CD1c-positive myeloid dendritic cell (primary cell): Measurements from ENCODE around the gene SGCE.
A peak's percentile ranks its signal among the peaks of the same experiment; 100 is the strongest.
"Not testable (repeated sequence)": the region's sequence is repeated elsewhere in the genome, so short reads cannot be mapped to it uniquely, and the experiment has no call there.

Experiments used
- DNase-seq: peaks from one replicate; pipeline ENCODE4 v3.0.0-alpha.2; 2016; ENCODE audit errors: extremely low spot score

SGCE gene, protein sequence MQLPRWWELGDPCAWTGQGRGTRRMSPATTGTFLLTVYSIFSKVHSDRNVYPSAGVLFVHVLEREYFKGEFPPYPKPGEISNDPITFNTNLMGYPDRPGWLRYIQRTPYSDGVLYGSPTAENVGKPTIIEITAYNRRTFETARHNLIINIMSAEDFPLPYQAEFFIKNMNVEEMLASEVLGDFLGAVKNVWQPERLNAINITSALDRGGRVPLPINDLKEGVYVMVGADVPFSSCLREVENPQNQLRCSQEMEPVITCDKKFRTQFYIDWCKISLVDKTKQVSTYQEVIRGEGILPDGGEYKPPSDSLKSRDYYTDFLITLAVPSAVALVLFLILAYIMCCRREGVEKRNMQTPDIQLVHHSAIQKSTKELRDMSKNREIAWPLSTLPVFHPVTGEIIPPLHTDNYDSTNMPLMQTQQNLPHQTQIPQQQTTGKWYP

DNA sequence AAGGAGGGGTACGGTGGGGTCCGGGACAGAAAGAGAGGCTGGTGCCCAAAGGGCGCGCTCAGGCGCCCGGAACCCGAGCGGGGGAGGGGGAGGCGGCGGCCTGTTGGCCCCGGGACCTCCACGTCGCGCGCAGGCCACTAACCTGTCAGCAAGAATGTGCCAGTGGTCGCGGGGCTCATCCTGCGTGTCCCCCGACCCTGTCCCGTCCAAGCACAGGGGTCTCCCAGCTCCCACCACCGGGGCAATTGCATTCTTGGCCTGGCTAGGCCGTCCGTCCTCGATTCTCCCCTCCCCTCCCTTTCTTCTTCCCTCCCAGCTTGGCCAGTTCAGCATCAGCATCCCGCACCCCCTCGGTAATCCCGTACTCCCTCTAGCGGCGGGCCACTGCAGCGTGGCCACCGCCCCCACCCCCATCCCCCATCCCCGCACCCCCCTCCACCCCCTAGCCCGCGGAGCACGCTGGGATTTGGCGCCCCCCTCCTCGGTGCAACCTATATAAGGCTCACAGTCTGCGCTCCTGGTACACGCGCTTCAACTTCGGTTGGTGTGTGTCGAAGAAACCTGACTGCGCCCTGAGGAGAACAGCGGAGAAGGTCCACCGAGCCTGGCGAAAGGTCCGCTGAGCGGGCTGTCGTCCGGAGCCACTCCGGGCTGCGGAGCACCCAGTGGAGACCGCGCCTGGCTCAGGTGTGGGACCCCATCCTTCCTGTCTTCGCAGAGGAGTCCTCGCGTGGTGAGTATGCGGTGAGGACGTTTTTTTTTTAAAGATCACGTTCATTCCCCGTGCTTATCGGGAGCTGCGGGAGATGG is at the start of gene SGCE:
Gene SGCE, minus strand, starts transcription at position 286 of the 810 bp plus-strand sequence. Its CDS starts 35 bp downstream, at position 251.
- peak; percentile 2 for DNase-seq

DNA sequence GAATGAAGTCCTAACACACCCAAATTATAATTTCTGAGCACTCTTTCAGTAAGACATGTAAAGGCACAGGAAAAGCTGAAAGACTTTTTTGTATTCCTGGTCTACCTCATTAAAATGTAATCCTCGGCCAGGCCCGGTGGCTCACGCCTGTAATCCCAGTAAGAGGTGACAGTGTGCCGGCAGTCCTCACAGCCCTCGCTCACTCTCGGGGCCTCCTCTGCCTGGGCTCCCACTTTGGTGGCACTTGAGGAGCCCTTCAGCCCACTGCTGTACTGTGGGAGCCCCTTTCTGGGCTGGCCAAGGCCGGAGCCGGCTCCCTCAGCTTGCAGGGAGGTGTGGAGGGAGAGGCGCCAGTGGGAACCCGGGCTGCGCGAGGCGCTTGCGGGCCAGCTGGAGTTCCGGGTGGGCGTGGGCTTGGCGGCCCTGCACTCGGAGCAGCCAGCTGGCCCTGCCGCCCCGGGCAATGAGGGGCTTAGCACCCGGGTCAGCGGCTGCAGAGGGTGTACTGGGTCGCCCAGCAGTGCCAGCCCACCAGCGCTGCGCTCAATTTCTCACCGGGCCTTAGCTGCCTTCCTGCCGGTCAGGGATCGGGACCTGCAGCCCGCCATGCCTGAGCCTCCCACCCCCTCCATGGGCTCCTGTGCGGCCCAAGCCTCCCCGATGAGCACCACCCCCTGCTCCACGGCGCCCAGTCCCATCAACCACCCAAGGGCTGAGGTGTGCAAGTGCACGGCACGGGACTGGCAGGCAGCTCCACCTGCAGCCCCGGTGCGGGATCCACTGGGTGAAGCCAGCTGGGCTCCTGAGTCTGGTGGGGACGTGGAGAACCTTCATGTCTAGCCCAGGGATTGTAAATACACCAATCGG is 49.5 kb upstream of the SGCE start:
- not testable (repeated sequence) for DNase-seq

DNA sequence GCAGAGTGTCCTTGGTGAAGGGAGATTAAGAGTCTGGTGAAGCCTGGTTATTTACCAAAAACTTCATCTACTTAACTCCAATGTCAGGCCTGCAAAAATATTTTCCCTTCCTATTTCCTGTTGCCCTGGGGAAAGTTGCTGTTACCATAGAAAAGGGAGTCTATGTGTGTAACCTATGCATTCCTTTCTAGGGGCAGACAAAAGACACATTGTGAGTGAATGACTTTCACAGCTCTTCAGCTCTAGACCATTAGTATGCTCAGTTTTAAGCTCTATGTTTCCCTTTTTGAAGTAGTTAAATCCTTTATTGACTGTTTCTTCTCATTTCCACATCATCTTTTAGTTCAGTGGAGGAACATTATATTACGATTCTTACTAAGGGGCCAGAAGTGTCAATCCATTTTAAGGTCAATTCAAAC is 45.6 kb upstream of the SGCE start:
- no peak for DNase-seq

DNA sequence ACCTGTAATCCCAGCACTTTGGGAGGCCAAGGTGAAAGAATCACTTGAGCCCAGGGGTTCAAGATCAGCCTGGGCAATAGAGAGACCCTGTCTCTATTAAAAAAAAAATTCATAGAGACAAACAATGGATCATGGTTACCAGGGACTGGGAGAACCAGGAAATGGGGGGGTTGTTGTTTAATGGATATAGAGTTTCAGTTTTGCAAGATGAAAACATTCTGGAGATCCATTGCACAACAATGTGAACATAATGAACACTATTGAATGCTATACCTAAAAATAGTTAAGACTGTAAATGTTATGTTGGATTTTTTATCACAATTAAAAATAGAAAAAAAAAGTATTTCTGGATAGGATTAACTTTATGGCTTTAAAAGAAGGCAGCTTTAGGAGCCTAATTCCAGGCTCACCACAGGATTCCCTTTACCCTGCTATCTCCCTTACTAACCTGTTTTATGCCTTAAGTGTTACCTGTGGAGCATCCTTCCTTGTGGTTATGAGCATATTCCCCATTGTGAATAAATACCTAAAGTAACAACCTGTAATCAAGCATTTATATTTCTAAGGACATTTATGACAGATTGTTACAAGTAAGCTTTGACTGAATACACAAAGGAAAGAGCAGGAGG is 45.1 kb upstream of the SGCE start:
- no peak for DNase-seq

DNA sequence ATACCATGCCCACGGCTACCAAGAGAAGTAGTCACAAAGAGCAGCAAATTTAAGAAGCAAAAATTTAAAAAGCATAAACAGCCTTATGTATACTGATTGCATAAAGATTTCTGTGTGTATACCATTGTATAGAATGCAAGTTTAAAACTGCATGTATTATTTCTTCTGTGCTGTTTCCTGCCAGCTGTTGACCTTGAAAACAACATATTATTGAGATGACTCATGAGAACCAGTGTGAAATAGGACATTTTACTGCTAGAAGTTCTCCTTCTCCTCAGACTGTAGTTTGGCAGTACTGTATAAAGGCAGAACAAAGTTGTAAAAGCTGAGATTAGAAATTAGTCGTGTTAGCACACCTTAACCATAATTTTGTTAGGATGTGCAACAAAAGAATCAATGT is 42.3 kb upstream of the SGCE start:
- DNase-seq, result no peak

DNA sequence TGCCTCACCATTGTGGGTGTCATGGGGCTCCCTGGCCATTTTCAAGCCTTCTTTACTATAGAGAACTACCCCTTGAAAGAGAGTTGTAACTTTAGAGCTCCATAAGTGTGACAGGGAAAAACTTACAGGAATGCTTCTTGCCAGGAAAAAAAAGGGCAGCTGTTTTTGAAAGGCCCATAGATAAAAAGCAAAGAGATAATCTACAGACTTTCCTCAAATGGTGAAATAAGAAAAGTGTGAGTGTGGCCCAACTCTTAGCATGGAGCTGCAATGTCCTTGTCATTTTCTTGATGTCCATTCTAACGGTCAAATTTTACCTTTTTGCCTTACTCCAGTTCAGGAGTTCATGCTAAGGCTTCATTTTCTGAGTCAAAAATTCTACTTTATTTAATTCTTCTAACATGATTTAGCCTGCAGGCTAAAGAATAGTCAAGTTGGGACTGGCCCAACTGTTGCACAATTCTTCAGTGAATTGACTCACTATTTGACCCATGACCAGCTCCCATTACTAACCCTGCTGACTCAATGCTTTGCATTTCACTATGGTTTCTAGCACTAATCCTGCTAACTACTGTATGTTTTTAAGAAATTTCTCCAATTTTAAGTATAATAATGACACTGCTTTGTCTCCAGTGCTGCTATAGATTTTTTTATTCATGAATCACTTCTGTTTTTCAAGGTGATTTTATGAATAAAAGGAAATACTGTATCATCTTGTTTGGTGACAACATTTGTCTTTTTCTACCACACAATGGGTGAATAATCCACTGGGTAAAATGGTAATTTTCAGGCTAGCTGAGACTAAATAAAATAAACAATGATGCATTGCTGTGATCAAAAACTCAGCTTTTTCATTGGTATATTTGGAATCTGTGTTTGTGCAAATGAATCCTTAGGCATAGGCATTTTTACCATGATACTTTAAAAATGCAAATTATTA is 41.4 kb upstream of the SGCE start:
- DNase-seq, result peak; percentile 5

DNA sequence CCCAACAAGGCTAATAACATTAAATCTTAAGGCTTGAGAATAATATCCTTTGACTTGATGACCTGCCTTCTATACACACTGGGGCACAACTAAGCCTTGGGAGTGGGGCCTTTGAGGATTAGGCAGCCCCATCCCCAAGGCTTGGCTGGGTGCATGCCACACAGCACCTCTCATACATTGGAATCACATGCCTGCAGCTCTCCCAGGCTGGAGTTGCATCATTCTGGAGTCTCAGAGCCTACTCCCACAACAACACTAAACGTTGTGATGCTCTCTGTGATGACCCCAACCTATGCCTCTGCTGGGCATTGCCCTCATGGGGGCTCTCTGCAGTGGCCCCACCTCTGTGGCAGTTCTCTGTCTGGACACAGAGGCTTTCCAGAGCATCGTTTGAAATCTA is 31.9 kb upstream of the SGCE start:
- DNase-seq, result no peak

- DNase-seq, result no peak
Observed at GRCh38 chr7:94687076-94687475, 31.1 kb upstream of the SGCE start.

DNA sequence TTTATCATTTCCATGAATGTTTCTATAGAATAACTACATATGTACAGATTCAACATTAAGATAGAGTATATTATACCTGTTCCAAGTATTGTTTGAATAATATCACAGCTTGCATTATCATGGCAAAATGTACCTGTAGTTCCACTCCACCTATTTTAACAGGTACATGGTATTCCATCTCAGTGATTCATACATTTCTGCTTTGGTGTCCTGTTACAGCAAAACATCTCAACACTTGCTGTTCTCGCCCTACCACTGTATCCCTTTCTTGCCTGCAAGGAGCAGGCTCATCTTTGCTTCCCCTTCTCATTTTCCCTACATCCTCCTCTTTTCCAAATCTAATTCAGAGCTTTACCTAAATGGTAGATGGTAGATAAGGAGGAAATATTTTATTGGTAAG is 27.1 kb upstream of the SGCE start:
- DNase-seq, result no peak

- DNase-seq, result no peak
Observed at GRCh38 chr7:94679358-94679757, 23.4 kb upstream of the SGCE start.

GRCh38 chr7:94676431-94676830 is 20.5 kb upstream of the SGCE start:
- no peak for DNase-seq

- DNase-seq, result no peak
Observed at GRCh38 chr7:94675356-94675755, 19.4 kb upstream of the SGCE start.

DNA sequence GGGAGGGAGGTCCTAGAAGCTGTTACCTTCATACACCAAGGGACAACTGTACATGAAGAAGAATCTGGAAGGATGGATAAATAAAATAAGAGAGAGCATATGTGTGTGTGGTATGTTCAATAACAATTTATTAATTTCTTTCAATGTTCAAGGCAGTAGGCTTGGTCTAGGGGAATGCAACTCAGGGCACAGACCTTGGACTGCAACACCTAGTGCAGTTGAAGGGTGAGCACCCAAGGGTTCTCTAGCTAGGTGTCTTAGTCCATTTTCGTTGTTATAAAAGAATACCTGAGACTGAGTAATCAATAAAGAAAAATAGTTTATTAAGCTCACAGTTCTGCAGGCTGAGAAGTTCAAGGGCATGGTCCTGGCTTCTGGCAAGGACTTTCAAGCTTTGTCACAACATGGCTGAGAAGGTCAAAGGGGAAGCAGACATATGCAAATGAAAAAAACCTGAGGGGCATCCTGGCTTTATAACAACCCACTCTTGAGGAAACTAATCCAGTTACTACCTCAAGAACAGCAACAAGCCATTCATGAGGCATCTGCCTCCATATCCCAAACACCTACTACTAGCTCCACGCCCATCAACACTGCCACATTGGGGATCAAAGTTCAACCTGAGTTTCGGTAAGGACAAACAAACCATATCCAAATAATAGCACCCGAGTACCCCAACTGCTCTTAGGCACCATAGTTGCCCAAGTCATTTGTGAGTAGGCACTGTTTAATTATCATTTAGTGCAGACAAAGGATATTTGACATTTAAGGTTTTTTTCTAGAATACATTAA is 15.7 kb upstream of the SGCE start:
- DNase-seq, result no peak

GRCh38 chr7:94669773-94670495 is 14.0 kb upstream of the SGCE start:
- DNase-seq, result no peak

DNA sequence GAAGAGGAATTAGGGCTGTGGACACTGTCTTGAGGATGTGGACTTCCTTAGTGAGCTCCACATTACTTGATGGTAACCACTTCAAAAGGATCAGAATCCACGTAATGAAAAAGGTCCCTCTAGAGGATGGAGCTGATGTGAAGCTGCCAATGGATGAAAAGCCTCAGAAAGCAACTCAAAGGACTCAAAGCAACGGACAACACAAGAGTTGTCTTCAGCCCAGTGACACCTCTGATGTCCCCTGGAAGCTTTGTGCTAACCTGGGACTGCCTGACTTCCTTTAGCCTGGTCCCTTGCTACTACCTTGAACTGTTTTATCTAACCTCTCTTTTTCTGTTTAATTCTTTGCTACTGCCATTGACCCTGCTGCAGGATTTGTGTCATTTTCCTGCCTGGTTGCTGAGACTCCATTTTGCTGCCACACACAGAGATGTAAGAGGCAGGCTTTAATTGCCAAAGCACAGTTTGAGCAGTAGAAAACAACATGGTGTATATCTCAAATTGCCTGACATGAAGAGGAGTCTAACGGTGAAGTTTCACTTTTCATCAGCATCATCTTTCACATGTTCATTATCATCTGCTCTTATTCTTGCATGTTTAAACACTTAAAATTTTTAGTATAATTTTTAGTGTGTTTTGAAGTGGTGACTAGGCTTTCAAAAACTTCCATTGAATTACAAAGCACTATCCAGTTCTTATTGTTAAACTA is 11.1 kb upstream of the SGCE start:
- DNase-seq, result no peak

- DNase-seq, result no peak
Observed at GRCh38 chr7:94665426-94665825, 9.5 kb upstream of the SGCE start.

- no peak for DNase-seq
Observed at GRCh38 chr7:94664023-94664422, 8.1 kb upstream of the SGCE start.

GRCh38 chr7:94662548-94662947 is 6.6 kb upstream of the SGCE start:
- DNase-seq, result no peak
